CD14-positive monocyte (primary cell): ENCODE results near the gene CEACAM16. TPM values are rescaled to one million over a fixed set of nuclear protein-coding genes. Genes with fewer than 3 reads are reported as not detected.

ENCODE experiments used
- DNase-seq, 3 donors: peaks; one replicate each; pipeline ENCODE4 v3.0.0-alpha.2; 2011 to 2022
- H2AFZ ChIP-seq: 2 replicates; pipeline ENCODE4 v1.6.0; 2012; ENCODE audit warnings: mild to moderate bottlenecking, low read depth, low read length, inconsistent platforms; ENCODE audit not compliant: insufficient read depth, poor library complexity, severe bottlenecking
- H3K27ac ChIP-seq, 2 donors: 1 replicate in 1 of 2; 2 replicates in 1 of 2; pipeline ENCODE4 v1.5.1; 2012 to 2013; ENCODE audit warnings: low read length in 2 of 2, control low read depth in 1 of 2, inconsistent platforms in 1 of 2, low read depth in 1 of 2, mild to moderate bottlenecking in 1 of 2
- H3K27me3 ChIP-seq, 2 donors: one replicate each; pipeline versions ENCODE4 v1.6.0 to v1.6.1; 2011 to 2013; ENCODE audit warnings: low read length in 2 of 2; ENCODE audit not compliant: control insufficient read depth in 2 of 2, insufficient read depth in 2 of 2
- H3K36me3 ChIP-seq, 2 donors: replicated peaks in 1 of 2; 1 replicate in 1 of 2; 2 replicates in 1 of 2; pipeline versions ENCODE4 v1.5.1 to v1.6.1; 2012 to 2013; ENCODE audit warnings: low read length in 2 of 2, control low read depth in 1 of 2, inconsistent platforms in 1 of 2, mild to moderate bottlenecking in 1 of 2; ENCODE audit not compliant: insufficient read depth in 2 of 2, control insufficient read depth in 1 of 2
- H3K4me1 ChIP-seq, 2 donors: 1 replicate in 1 of 2; 2 replicates in 1 of 2; pipeline versions ENCODE4 v1.5.1 to v1.6.1; 2012 to 2013; ENCODE audit warnings: low read length in 2 of 2, control low read depth in 1 of 2, inconsistent platforms in 1 of 2, mild to moderate bottlenecking in 1 of 2, moderate library complexity in 1 of 2; ENCODE audit not compliant: insufficient read depth in 2 of 2, control insufficient read depth in 1 of 2
- H3K4me2 ChIP-seq: replicated peaks from 2 replicates; pipeline ENCODE3; 2012; ENCODE audit warnings: low read length, moderate library complexity, mild to moderate bottlenecking; ENCODE audit not compliant: poor library complexity, severe bottlenecking; ENCODE audit errors: extremely low read depth
- H3K4me3 ChIP-seq, 3 experiments: fragments of 200-600 bp in 1 of 3; sonication (generic) in 1 of 3; replicated peaks in 1 of 3; 1 replicate in 2 of 3; 2 replicates in 1 of 3; pipeline ENCODE4 v1.5.1; 2011 to 2013; ENCODE audit warnings: low read length in 3 of 3, mild to moderate bottlenecking in 3 of 3, control low read depth in 2 of 3, low read depth in 2 of 3, inconsistent platforms in 1 of 3, moderate library complexity in 1 of 3
- H3K79me2 ChIP-seq: 2 replicates; pipeline ENCODE4 v1.6.0; 2012; ENCODE audit warnings: mild to moderate bottlenecking, control low read depth, inconsistent platforms, low read length, moderate library complexity; ENCODE audit not compliant: insufficient read depth
- H3K9ac ChIP-seq: 2 replicates; pipeline ENCODE4 v1.6.0; 2017; ENCODE audit warnings: low read length, mild to moderate bottlenecking; ENCODE audit not compliant: insufficient read depth, poor library complexity, severe bottlenecking
- H3K9me3 ChIP-seq, 2 donors: replicated peaks in 1 of 2; 1 replicate in 1 of 2; 2 replicates in 1 of 2; pipeline versions ENCODE4 v1.5.1 to v1.6.1; 2012 to 2013; ENCODE audit warnings: low read length in 2 of 2, control low read depth in 1 of 2; ENCODE audit not compliant: control insufficient read depth in 1 of 2, insufficient read depth in 1 of 2
- H4K20me1 ChIP-seq: 2 replicates; pipeline ENCODE4 v1.6.0; 2012; ENCODE audit warnings: mild to moderate bottlenecking, low read length, control low read depth, moderate library complexity; ENCODE audit not compliant: insufficient read depth
- H3K27ac Mint-ChIP-seq, 7 donors: one replicate each; pipeline ENCODE4 v1.8.0; 2020; ENCODE audit warnings: mild to moderate bottlenecking in 7 of 7, mixed read lengths in 7 of 7, moderate library complexity in 6 of 7, inconsistent platforms in 2 of 7
- H3K27me3 Mint-ChIP-seq, 3 donors: one replicate each; pipeline ENCODE4 v1.8.0; 2021 to 2022; ENCODE audit warnings: low read depth in 3 of 3, mild to moderate bottlenecking in 3 of 3, mixed read lengths in 3 of 3, moderate library complexity in 3 of 3, inconsistent platforms in 1 of 3
- H3K36me3 Mint-ChIP-seq, 2 donors: one replicate each; pipeline ENCODE4 v1.8.0; 2020; ENCODE audit warnings: mixed read lengths in 2 of 2, inconsistent platforms in 1 of 2, mild to moderate bottlenecking in 1 of 2
- H3K4me1 Mint-ChIP-seq: one replicate; pipeline ENCODE4 v1.8.0; 2020; ENCODE audit warnings: mild to moderate bottlenecking, mixed read lengths
- H3K4me3 Mint-ChIP-seq, 2 donors: one replicate each; pipeline ENCODE4 v1.8.0; 2020; ENCODE audit warnings: mild to moderate bottlenecking in 2 of 2, mixed read lengths in 2 of 2, moderate library complexity in 1 of 2
- H3K9me3 Mint-ChIP-seq, 7 donors: one replicate each; pipeline ENCODE4 v1.8.0; 2020 to 2022; ENCODE audit warnings: mixed read lengths in 7 of 7, mild to moderate bottlenecking in 6 of 7, moderate library complexity in 6 of 7, inconsistent platforms in 2 of 7
- WGBS: methylation state at CpG from one replicate; pipeline ENCODE4 v1.1.5; 2013; ENCODE audit warnings: missing lambda C conversion rate; ENCODE audit not compliant: insufficient coverage; 5-methylcytosine and 5-hydroxymethylcytosine counted together
- intact Hi-C, 2 donors: fragments of 100-400 bp; cut with micrococcal nuclease; formaldehyde crosslinking; loops; one replicate each; pipeline versions ENCODE4 v1.15.0 to v1.15.1; 2023
- polyA plus RNA-seq, 3 donors: library from polyadenylated mRNA; depleted of rRNA in 1 of 3; unstranded in 2 of 3; stranded (reverse) in 1 of 3; fragments of 300-500 nt in 2 of 3; fragments of >200 nt in 1 of 3; fragmentation: Illumina TruSeq in 2 of 3; gene quantifications; 1 replicate in 2 of 3; 2 replicates in 1 of 3; pipeline ENCODE4 v1.2.3, GENCODE V29; 2012 to 2021
- TF ChIP-seq, protein P1 (sequence below): fragments of 200-600 bp; IDR thresholded peaks from one replicate; pipeline ENCODE4 v1.8.0; 2022; ENCODE audit warnings: antibody characterized with exemption, mild to moderate bottlenecking

CEACAM16 gene
- polyA plus RNA-seq, 3 donors = not detected

DNA sequence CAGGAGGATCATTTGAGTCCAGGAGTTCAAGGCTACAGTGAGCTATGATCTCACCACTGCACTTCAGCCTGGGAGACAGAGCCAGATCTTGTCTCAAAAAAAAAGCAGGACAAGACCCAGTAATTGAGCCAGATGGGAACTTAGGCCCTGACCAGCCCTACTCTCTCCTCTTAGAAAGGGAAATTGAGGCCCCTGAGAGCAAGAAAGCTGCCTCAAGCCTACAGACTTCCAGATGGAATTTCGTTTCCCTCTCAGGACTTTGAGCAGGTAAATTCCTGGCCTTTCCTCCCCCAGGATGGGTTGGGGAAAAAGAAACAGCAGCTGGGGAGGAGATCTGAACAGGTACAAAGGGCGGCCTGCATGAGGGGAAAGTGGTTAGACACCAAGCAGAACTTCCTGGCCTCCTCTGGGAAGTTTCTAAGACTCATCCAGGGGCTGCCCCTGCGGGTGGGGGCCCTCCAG, 46.0 kb downstream of the CEACAM16 start:
- intact Hi-C loops = no loop called here
- WGBS = 71% methylated on average over 1 of the region's 3 CpGs
- Mint-ChIP-seq H3K36me3 (peaks cover 7 to 8% of the 10 kb centered on the region in 2 donors), H3K27me3 (peaks cover 2 to 9% (median 7%) of the 10 kb centered on the region in 3 donors), H3K4me1 (peaks cover 76% of the 10 kb centered on the region), H3K27ac (peak overlapping the region; percentile 59 to 100 (median 88)), H3K4me3 (no peak overlapping the region), H3K9me3 (peaks cover 0 to 2% (median 0%) of the 10 kb centered on the region in 7 donors)
- Histone ChIP-seq H3K27ac (peak overlapping the region in 1 of 2 donors; percentile 57), H3K36me3 (peaks cover 0 to under 1% of the 10 kb centered on the region in 2 donors), H3K9me3 (no peaks in the 10 kb centered on the region), H4K20me1 (peaks cover 9% of the 10 kb centered on the region), H3K4me3 (peak overlapping the region in 1 of 3 experiments; percentile 16), H3K79me2 (peaks cover 11% of the 10 kb centered on the region), H3K9ac (no peak overlapping the region), H3K4me2 (peak overlapping the region; percentile 10), H3K27me3 (no peaks in the 10 kb centered on the region), H2AFZ (no peak overlapping the region), H3K4me1 (peaks cover 83 to 85% of the 10 kb centered on the region in 2 donors)
- DNase-seq = no peak
- TF ChIP-seq, protein P1, sequence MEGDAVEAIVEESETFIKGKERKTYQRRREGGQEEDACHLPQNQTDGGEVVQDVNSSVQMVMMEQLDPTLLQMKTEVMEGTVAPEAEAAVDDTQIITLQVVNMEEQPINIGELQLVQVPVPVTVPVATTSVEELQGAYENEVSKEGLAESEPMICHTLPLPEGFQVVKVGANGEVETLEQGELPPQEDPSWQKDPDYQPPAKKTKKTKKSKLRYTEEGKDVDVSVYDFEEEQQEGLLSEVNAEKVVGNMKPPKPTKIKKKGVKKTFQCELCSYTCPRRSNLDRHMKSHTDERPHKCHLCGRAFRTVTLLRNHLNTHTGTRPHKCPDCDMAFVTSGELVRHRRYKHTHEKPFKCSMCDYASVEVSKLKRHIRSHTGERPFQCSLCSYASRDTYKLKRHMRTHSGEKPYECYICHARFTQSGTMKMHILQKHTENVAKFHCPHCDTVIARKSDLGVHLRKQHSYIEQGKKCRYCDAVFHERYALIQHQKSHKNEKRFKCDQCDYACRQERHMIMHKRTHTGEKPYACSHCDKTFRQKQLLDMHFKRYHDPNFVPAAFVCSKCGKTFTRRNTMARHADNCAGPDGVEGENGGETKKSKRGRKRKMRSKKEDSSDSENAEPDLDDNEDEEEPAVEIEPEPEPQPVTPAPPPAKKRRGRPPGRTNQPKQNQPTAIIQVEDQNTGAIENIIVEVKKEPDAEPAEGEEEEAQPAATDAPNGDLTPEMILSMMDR = no peak

DNA sequence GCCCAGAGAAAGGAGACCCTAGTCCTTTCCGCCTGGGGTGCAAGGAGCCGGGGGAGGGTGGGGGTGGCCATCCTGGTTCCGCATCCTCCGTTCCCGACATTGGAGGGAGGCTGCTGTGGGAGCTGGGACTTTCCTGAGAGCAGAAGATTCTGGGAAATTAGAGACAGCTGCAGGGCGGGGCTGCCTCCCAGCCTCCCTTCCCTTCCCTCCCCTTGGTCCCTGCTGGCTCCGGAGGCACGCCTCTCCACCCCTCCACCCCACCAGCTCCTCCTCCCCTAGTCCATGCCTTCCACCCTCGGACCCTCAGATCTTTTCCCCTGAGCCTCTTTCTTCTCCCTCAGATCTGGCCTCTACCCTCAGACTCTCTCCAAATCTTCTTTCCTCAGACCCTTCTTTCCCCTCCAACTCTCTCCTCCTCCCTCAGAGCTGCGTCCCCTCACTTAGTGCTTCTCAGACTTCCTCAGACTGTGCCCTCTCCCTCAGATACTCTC, 46.4 kb downstream of the CEACAM16 start:
- Mint-ChIP-seq H3K27ac (peak overlapping the region in 6 of 7 donors; percentile 55 to 100 (median 98)), H3K27me3 (peaks cover 2 to 9% (median 7%) of the 10 kb centered on the region in 3 donors), H3K4me1 (peaks cover 79% of the 10 kb centered on the region), H3K9me3 (peaks cover 0 to 2% (median 0%) of the 10 kb centered on the region in 7 donors), H3K36me3 (peaks cover 10 to 13% of the 10 kb centered on the region in 2 donors), H3K4me3 (no peak overlapping the region)
- Histone ChIP-seq H3K4me2 (peak overlapping the region; percentile 10), H3K4me1 (peaks cover 83 to 85% of the 10 kb centered on the region in 2 donors), H3K9ac (no peak overlapping the region), H3K4me3 (peak overlapping the region in 1 of 3 experiments; percentile 16), H3K36me3 (peaks cover 0 to 3% of the 10 kb centered on the region in 2 donors), H3K9me3 (no peaks in the 10 kb centered on the region), H2AFZ (no peak overlapping the region), H4K20me1 (peaks cover 14% of the 10 kb centered on the region), H3K79me2 (peaks cover 16% of the 10 kb centered on the region), H3K27ac (peak overlapping the region in 1 of 2 donors; percentile 57), H3K27me3 (no peaks in the 10 kb centered on the region)
- WGBS = 42% methylated on average over 6 of the region's 10 CpGs
- TF ChIP-seq, protein P1 = no peak
- intact Hi-C loops = no loop called here
- no peak for DNase-seq
